GM23338 (cell line): ENCODE measurements around the gene RAN. TPM values are rescaled to one million over a fixed set of nuclear protein-coding genes. Genes with fewer than 3 reads are reported as not detected.

Source experiments
- ATAC-seq: fragments of 200-7000 bp; cut with Tn5 transposase; 3 replicates; pipeline ENCODE4 v1.9.1; 2020
- DNase-seq: peaks from one replicate; pipeline ENCODE4 v3.0.0-alpha.2; 2015; ENCODE audit warnings: low spot score
- H2AFZ ChIP-seq: fragments of 200-600 bp; sonication (generic); 2 replicates; pipeline ENCODE4 v1.8.0; 2016; ENCODE audit warnings: antibody characterized with exemption, mild to moderate bottlenecking, moderate library complexity
- H3F3A ChIP-seq: fragments of 200-600 bp; sonication (generic); replicated peaks from 2 replicates; pipeline ENCODE4 v1.8.0; 2017; ENCODE audit warnings: antibody characterized with exemption, mixed run types, low read depth
- H3K27ac ChIP-seq: fragments of 200-600 bp; sonication (generic); 2 replicates; pipeline ENCODE4 v1.6.1; 2016; ENCODE audit warnings: low read depth
- H3K27me3 ChIP-seq: fragments of 200-600 bp; sonication (generic); 2 replicates; pipeline ENCODE4 v1.8.0; 2016; ENCODE audit warnings: mild to moderate bottlenecking, mixed run types, moderate library complexity; ENCODE audit not compliant: insufficient read depth
- H3K36me3 ChIP-seq: fragments of 200-600 bp; sonication (generic); 2 replicates; pipeline ENCODE4 v1.8.0; 2016; ENCODE audit warnings: mild to moderate bottlenecking; ENCODE audit not compliant: insufficient read depth
- H3K4me1 ChIP-seq: fragments of 200-600 bp; sonication (generic); 2 replicates; pipeline ENCODE4 v1.8.0; 2016; ENCODE audit warnings: mild to moderate bottlenecking, moderate library complexity; ENCODE audit not compliant: insufficient read depth
- H3K4me2 ChIP-seq: fragments of 200-600 bp; sonication (generic); 2 replicates; pipeline ENCODE4 v1.7.1; 2017; ENCODE audit warnings: mixed run types
- H3K4me3 ChIP-seq: fragments of 200-600 bp; sonication (generic); 2 replicates; pipeline ENCODE4 v1.6.1; 2016; ENCODE audit warnings: mixed run types
- H3K79me2 ChIP-seq: fragments of 200-600 bp; sonication (generic); replicated peaks from 2 replicates; pipeline ENCODE4 v1.8.0; 2017; ENCODE audit warnings: mild to moderate bottlenecking; ENCODE audit not compliant: insufficient read depth
- H3K9me2 ChIP-seq: fragments of 200-600 bp; sonication (generic); 2 replicates; pipeline ENCODE4 v1.8.0; 2017; ENCODE audit not compliant: insufficient read depth
- H4K20me1 ChIP-seq: fragments of 200-600 bp; sonication (generic); replicated peaks from 2 replicates; pipeline ENCODE4 v1.8.0; 2017; ENCODE audit warnings: mild to moderate bottlenecking; ENCODE audit not compliant: insufficient read depth
- H3K27ac Mint-ChIP-seq: 2 replicates; pipeline ENCODE4 v1.8.0; 2020; ENCODE audit warnings: inconsistent platforms, mild to moderate bottlenecking, moderate library complexity, mixed read lengths
- H3K27me3 Mint-ChIP-seq: 3 replicates; pipeline ENCODE4 v1.8.0; 2022; ENCODE audit warnings: low read depth, mild to moderate bottlenecking, moderate library complexity, mixed read lengths, inconsistent platforms; ENCODE audit not compliant: insufficient read depth, poor library complexity
- H3K36me3 Mint-ChIP-seq: 3 replicates; pipeline ENCODE4 v1.8.0; 2021; ENCODE audit warnings: low read depth, mild to moderate bottlenecking, inconsistent platforms, moderate library complexity, mixed read lengths
- H3K4me1 Mint-ChIP-seq: 3 replicates; pipeline ENCODE4 v1.8.0; 2020; ENCODE audit warnings: mild to moderate bottlenecking, inconsistent platforms, mixed read lengths
- H3K4me3 Mint-ChIP-seq: 3 replicates; pipeline ENCODE4 v1.8.0; 2021; ENCODE audit warnings: moderate library complexity, mild to moderate bottlenecking, inconsistent platforms, mixed read lengths
- H3K9me3 Mint-ChIP-seq: 3 replicates; pipeline ENCODE4 v1.8.0; 2020; ENCODE audit warnings: moderate library complexity, mild to moderate bottlenecking, inconsistent platforms, mixed read lengths
- CREB1 ChIP-seq: fragments of 250-450 bp; sonication (Bioruptor Pico); IDR thresholded peaks from 2 replicates; pipeline ENCODE4 v1.5.0; 2020; ENCODE audit warnings: low read depth, mild to moderate bottlenecking, moderate library complexity
- CTCF ChIP-seq, 2 experiments: fragments of 200-600 bp in 1 of 2; sonication (generic) in 1 of 2; conservative IDR thresholded peaks; 2 replicates each; pipeline versions ENCODE4 v1.5.1 to v1.6.1; 2016 to 2017; ENCODE audit warnings: antibody characterized with exemption in 2 of 2, low read depth in 2 of 2, mild to moderate bottlenecking in 2 of 2, moderate library complexity in 1 of 2
- EZH2phosphoT487 ChIP-seq: fragments of 200-600 bp; sonication (generic); IDR thresholded peaks from one replicate; pipeline ENCODE4 v1.8.1; 2018; ENCODE audit warnings: antibody characterized with exemption; ENCODE audit not compliant: unreplicated experiment
- NANOG ChIP-seq: IDR thresholded peaks from 2 replicates; pipeline ENCODE4 v1.6.1; 2016; ENCODE audit warnings: antibody characterized with exemption, borderline replicate concordance
- STAT1 ChIP-seq: IDR thresholded peaks from one replicate; pipeline ENCODE4 v1.6.1; 2016; ENCODE audit warnings: antibody characterized with exemption; ENCODE audit not compliant: unreplicated experiment
- ZNF114 ChIP-seq: fragments of 250-450 bp; sonication (Bioruptor Pico); IDR thresholded peaks from 2 replicates; pipeline ENCODE4 v1.5.0; 2020; ENCODE audit warnings: mild to moderate bottlenecking, moderate library complexity
- ZNF331 ChIP-seq: fragments of 250-450 bp; sonication (Bioruptor Pico); IDR thresholded peaks from 2 replicates; pipeline ENCODE4 v1.5.0; 2020; ENCODE audit warnings: low read depth, mild to moderate bottlenecking, moderate library complexity
- ZNF462 ChIP-seq: fragments of 250-450 bp; sonication (Bioruptor Pico); IDR thresholded peaks from 2 replicates; pipeline ENCODE4 v1.5.0; 2020; ENCODE audit warnings: mild to moderate bottlenecking, moderate library complexity
- polyA plus RNA-seq: library from polyadenylated mRNA; unstranded; fragments of >200 nt; fragmentation: Nextera tagmentation; extraction: Ambion mirVana; gene quantifications from 2 replicates; pipeline ENCODE4 v1.2.1, GENCODE V29; 2016
- total RNA-seq: library from RNA; depleted of rRNA; stranded (reverse); fragments of >200 nt; shearing (Covaris generic); gene quantifications from 2 replicates; pipeline ENCODE4 v1.2.3, GENCODE V29; 2014

Gene RAN
- total and polyA plus RNA-seq, 2 experiments from 2014 or later = 976 to 2,289 TPM

GRCh38 chr12:130838951-130839769 lies 32.7 kb upstream of the RAN start, which contains the start of gene STX2:
Gene STX2 (minus strand): TSS chr12:130839250. CDS start chr12:130839099, 151 bp downstream.
- peaks cover 2% of the 10 kb centered on the region; the same call in 2 of the 3 replicates for H3K36me3 Mint-ChIP-seq
- 0 out of 2 replicates have a peak, but pooled peaks have one; percentile 36 for TF ChIP-seq CREB1 (CRISPR knock-in tag)
- TF ChIP-seq CTCF (conservative IDR thresholded peaks at IDR 0.05; ENCODE audit: low read depth in 2 of 2) = peak; percentile 44 to 46; a peak in 3 of 4 replicates
- no peak for TF ChIP-seq ZNF114 (CRISPR knock-in tag)
- no peak for TF ChIP-seq NANOG
- H3K4me3 Mint-ChIP-seq = peak within 1 kb of the TSS; percentile 84
- H3K4me1 Mint-ChIP-seq = peaks cover 44% of the 10 kb centered on the region
- Histone ChIP-seq H3K9me2 (no peaks in the 10 kb centered on the region), H3K4me1 (peaks cover 32% of the 10 kb centered on the region), H3K4me2 (peak within 1 kb of the TSS; percentile 97), H2AFZ (peak within 1 kb of the TSS; percentile 93), H3K27me3 (peaks cover 19% of the 10 kb centered on the region), H3F3A (0 out of 2 replicates have a peak, but pooled peaks cover 8% of the 10 kb centered on the region), H4K20me1 (no peaks in the 10 kb centered on the region), H3K36me3 (no peaks in the 10 kb centered on the region), H3K4me3 (peak within 1 kb of the TSS; percentile 93), H3K79me2 (peaks cover 41% of the 10 kb centered on the region), H3K27ac (no peak within 1 kb of the TSS)
- peaks cover 3% of the 10 kb centered on the region for H3K9me3 Mint-ChIP-seq
- ATAC-seq = peak; percentile 79
- H3K27ac Mint-ChIP-seq = no peak within 1 kb of the TSS
- peaks cover 10% of the 10 kb centered on the region for H3K27me3 Mint-ChIP-seq
- DNase-seq = peak; percentile 80

GRCh38 chr12:130839770-130840404 lies 32.0 kb upstream of the RAN start:
- Histone ChIP-seq H4K20me1 (no peaks in the 10 kb centered on the region), H3F3A (0 out of 2 replicates have a peak, but pooled peaks cover 8% of the 10 kb centered on the region), H3K79me2 (peaks cover 34% of the 10 kb centered on the region), H3K4me2 (peak overlapping the region; percentile 79), H2AFZ (peak overlapping the region; percentile 80), H3K4me1 (peaks cover 25% of the 10 kb centered on the region), H3K27me3 (peaks cover 19% of the 10 kb centered on the region), H3K9me2 (no peaks in the 10 kb centered on the region), H3K4me3 (peak overlapping the region; percentile 52), H3K27ac (no peak overlapping the region), H3K36me3 (no peaks in the 10 kb centered on the region)
- ATAC-seq = no peak
- Mint-ChIP-seq H3K27ac (no peak overlapping the region), H3K9me3 (peaks cover 5% of the 10 kb centered on the region), H3K36me3 (peaks cover 4% of the 10 kb centered on the region; the same call in 2 of the 3 replicates), H3K4me1 (peaks cover 41% of the 10 kb centered on the region), H3K4me3 (peak overlapping the region; percentile 59), H3K27me3 (peaks cover 10% of the 10 kb centered on the region)
- DNase-seq = no peak
- no peak for TF ChIP-seq EZH2phosphoT487
- TF ChIP-seq ZNF462 (CRISPR knock-in tag) = no peak
- no peak for TF ChIP-seq ZNF331 (CRISPR knock-in tag)
- TF ChIP-seq CREB1 (CRISPR knock-in tag) = no peak
- no peak for TF ChIP-seq CTCF (conservative IDR thresholded peaks at IDR 0.05; ENCODE audit: low read depth in 2 of 2)
- no peak for TF ChIP-seq NANOG
- TF ChIP-seq STAT1 = no peak
